HepG2 (cell line): ENCODE data around the gene UPF3A. TPM values are rescaled to one million over a fixed set of nuclear protein-coding genes. Genes with fewer than 3 reads are reported as not detected.

Experiments used
- BRCA1 ChIP-seq: sonication (generic); formaldehyde crosslinking; IDR thresholded peaks from 2 replicates; pipeline ENCODE4 v1.4.0; 2020; ENCODE audit warnings: missing genetic modification reagents
- GATAD1 ChIP-seq: IDR thresholded peaks from 2 replicates; pipeline ENCODE4 v1.6.1; 2016; ENCODE audit warnings: missing genetic modification reagents, missing compliant biosample characterization
- GATAD2A ChIP-seq: IDR thresholded peaks from 2 replicates; pipeline ENCODE4 v1.6.1; 2016
- MAF1 ChIP-seq: sonication (generic); formaldehyde crosslinking; IDR thresholded peaks from 2 replicates; pipeline ENCODE4 v1.5.0; 2020; ENCODE audit warnings: missing genetic modification reagents, borderline replicate concordance
- NR2F2 ChIP-seq: IDR thresholded peaks from 2 replicates; pipeline ENCODE4 v1.6.1; 2012; ENCODE audit warnings: low read depth, inconsistent platforms, borderline replicate concordance
- PITX1 ChIP-seq: sonication (generic); formaldehyde crosslinking; IDR thresholded peaks from 2 replicates; pipeline ENCODE4 v1.5.1; 2020; ENCODE audit warnings: mild to moderate bottlenecking, missing genetic modification reagents
- POGZ ChIP-seq: sonication (generic); formaldehyde crosslinking; IDR thresholded peaks from 2 replicates; pipeline ENCODE4 v1.4.0; 2020; ENCODE audit warnings: mild to moderate bottlenecking, missing genetic modification reagents
- PTBP1 ChIP-seq: fragments of 200-400 bp; formaldehyde crosslinking; IDR thresholded peaks from 2 replicates; pipeline ENCODE4 v1.6.1; 2018; ENCODE audit warnings: low read length, low read depth; ENCODE audit not compliant: poor library complexity, severe bottlenecking
- RCOR2 ChIP-seq: IDR thresholded peaks from 2 replicates; pipeline ENCODE4 v1.6.1; 2016; ENCODE audit warnings: missing biosample characterization, missing genetic modification reagents
- SIN3A ChIP-seq: IDR thresholded peaks from 2 replicates; pipeline ENCODE4 v1.6.1; 2011; ENCODE audit warnings: low read depth, mild to moderate bottlenecking, control low read depth, low read length, borderline replicate concordance
- ZNF138 ChIP-seq: sonication (generic); formaldehyde crosslinking; IDR thresholded peaks from 2 replicates; pipeline ENCODE4 v1.5.0; 2020; ENCODE audit warnings: mild to moderate bottlenecking, low read depth, missing genetic modification reagents
- ZNF713 ChIP-seq: sonication (generic); formaldehyde crosslinking; IDR thresholded peaks from 2 replicates; pipeline ENCODE4 v1.4.0; 2020; ENCODE audit warnings: mild to moderate bottlenecking, missing genetic modification reagents
- ZNF775 ChIP-seq: sonication (generic); formaldehyde crosslinking; IDR thresholded peaks from 2 replicates; pipeline ENCODE4 v1.4.0; 2020; ENCODE audit warnings: missing genetic modification reagents, mild to moderate bottlenecking, moderate library complexity, borderline replicate concordance
- polyA plus RNA-seq, 8 experiments: library from polyadenylated mRNA; depleted of rRNA in 3 of 8; stranded (reverse) in 7 of 8; unstranded in 1 of 8; fragments of >200 nt; fragmentation: Illumina TruSeq in 4 of 8; extraction: Trizol in 4 of 8; gene quantifications; 2 replicates each; pipeline versions ENCODE4 v1.2.1 to v1.2.3, GENCODE V29; 2011 to 2016; ENCODE audit warnings: low read depth in 4 of 8, missing spikeins in 1 of 8, mixed read lengths in 1 of 8; ENCODE audit not compliant: insufficient read depth in 1 of 8
- total RNA-seq, 5 experiments: library from RNA; depleted of rRNA; stranded (reverse); fragments of >200 nt; fragmentation: Illumina TruSeq; extraction: Trizol; gene quantifications; 2 replicates each; pipeline ENCODE4 v1.2.3, GENCODE V29; 2016; ENCODE audit warnings: low read depth in 1 of 5
- TF ChIP-seq, protein P1 (sequence below): sonication (generic); formaldehyde crosslinking; IDR thresholded peaks from 2 replicates; pipeline ENCODE4 v1.4.0; 2020; ENCODE audit warnings: missing genetic modification reagents
- TF ChIP-seq, protein P2 (sequence below): sonication (generic); formaldehyde crosslinking; IDR thresholded peaks from 2 replicates; pipeline ENCODE4 v1.4.0; 2020; ENCODE audit warnings: missing genetic modification reagents
- TF ChIP-seq, protein P3 (sequence below): fragments of 450-650 bp; IDR thresholded peaks from 2 replicates; pipeline ENCODE4 v1.6.1; 2017; ENCODE audit warnings: mild to moderate bottlenecking
- TF ChIP-seq, protein P4 (sequence below): sonication (generic); formaldehyde crosslinking; IDR thresholded peaks from 2 replicates; pipeline ENCODE4 v1.8.1; 2023; ENCODE audit warnings: mild to moderate bottlenecking, missing genetic modification reagents

Gene UPF3A
- total and polyA plus RNA-seq, 2 of the 13 experiments (the other 11 are each of a cell fraction or from before 2014, with no cell fraction given) = 60.2 to 63.8 TPM

DNA sequence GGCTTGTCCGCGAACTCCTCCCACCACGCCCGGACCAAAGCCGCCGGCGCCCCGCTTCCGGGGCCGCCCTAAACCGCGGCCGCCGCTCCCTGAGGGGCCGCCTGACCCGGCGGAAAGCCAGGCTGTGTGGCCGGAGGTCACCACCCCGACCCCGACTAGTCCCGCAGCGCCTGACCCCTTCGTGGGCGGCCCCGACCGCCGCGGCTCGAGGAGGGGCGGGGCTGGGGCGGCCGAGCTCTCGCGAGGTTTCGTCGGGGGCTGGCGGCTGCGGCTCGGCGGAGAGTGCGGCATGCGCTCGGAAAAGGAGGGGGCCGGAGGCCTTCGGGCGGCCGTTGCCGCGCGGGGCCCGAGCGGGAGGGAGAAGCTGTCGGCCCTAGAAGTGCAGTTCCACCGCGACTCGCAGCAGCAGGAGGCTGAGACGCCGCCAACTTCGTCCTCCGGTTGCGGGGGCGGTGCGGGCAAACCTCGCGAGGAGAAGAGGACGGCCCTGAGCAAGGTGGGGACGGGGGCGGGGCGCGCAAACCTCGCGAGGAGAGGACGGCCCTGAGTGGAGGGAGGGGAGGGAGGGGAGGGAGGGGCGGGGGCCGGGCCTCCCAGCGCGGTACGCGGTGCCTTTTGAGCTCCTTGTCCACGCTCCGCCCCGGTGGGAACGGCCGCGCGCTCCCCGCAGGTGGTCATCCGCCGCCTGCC, at the start of gene UPF3A (continued):
- no peak for TF ChIP-seq ZNF713 (CRISPR knock-in tag)
- TF ChIP-seq MAF1 = peak; percentile 10; the same call in 1 of the 2 replicates
- TF ChIP-seq, protein P1, sequence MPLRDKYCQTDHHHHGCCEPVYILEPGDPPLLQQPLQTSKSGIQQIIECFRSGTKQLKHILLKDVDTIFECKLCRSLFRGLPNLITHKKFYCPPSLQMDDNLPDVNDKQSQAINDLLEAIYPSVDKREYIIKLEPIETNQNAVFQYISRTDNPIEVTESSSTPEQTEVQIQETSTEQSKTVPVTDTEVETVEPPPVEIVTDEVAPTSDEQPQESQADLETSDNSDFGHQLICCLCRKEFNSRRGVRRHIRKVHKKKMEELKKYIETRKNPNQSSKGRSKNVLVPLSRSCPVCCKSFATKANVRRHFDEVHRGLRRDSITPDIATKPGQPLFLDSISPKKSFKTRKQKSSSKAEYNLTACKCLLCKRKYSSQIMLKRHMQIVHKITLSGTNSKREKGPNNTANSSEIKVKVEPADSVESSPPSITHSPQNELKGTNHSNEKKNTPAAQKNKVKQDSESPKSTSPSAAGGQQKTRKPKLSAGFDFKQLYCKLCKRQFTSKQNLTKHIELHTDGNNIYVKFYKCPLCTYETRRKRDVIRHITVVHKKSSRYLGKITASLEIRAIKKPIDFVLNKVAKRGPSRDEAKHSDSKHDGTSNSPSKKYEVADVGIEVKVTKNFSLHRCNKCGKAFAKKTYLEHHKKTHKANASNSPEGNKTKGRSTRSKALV (CRISPR knock-in tag) = no peak
- peak; percentile 46; the same call in 1 of the 2 replicates for TF ChIP-seq GATAD1 (CRISPR knock-in tag)
- TF ChIP-seq NR2F2 = peak; percentile 74; the same call in 1 of the 2 replicates
- no peak; the same call in 1 of the 2 replicates for TF ChIP-seq RCOR2 (CRISPR knock-in tag)
- no peak; the same call in 1 of the 2 replicates for TF ChIP-seq SIN3A
- no peak; the same call in 1 of the 2 replicates for TF ChIP-seq PITX1
- TF ChIP-seq, protein P2, sequence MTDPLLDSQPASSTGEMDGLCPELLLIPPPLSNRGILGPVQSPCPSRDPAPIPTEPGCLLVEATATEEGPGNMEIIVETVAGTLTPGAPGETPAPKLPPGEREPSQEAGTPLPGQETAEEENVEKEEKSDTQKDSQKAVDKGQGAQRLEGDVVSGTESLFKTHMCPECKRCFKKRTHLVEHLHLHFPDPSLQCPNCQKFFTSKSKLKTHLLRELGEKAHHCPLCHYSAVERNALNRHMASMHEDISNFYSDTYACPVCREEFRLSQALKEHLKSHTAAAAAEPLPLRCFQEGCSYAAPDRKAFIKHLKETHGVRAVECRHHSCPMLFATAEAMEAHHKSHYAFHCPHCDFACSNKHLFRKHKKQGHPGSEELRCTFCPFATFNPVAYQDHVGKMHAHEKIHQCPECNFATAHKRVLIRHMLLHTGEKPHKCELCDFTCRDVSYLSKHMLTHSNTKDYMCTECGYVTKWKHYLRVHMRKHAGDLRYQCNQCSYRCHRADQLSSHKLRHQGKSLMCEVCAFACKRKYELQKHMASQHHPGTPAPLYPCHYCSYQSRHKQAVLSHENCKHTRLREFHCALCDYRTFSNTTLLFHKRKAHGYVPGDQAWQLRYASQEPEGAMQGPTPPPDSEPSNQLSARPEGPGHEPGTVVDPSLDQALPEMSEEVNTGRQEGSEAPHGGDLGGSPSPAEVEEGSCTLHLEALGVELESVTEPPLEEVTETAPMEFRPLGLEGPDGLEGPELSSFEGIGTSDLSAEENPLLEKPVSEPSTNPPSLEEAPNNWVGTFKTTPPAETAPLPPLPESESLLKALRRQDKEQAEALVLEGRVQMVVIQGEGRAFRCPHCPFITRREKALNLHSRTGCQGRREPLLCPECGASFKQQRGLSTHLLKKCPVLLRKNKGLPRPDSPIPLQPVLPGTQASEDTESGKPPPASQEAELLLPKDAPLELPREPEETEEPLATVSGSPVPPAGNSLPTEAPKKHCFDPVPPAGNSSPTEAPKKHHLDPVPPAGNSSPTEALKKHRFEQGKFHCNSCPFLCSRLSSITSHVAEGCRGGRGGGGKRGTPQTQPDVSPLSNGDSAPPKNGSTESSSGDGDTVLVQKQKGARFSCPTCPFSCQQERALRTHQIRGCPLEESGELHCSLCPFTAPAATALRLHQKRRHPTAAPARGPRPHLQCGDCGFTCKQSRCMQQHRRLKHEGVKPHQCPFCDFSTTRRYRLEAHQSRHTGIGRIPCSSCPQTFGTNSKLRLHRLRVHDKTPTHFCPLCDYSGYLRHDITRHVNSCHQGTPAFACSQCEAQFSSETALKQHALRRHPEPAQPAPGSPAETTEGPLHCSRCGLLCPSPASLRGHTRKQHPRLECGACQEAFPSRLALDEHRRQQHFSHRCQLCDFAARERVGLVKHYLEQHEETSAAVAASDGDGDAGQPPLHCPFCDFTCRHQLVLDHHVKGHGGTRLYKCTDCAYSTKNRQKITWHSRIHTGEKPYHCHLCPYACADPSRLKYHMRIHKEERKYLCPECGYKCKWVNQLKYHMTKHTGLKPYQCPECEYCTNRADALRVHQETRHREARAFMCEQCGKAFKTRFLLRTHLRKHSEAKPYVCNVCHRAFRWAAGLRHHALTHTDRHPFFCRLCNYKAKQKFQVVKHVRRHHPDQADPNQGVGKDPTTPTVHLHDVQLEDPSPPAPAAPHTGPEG = 0 out of 2 replicates have a peak, but pooled peaks have one; percentile 22
- TF ChIP-seq ZNF138 (CRISPR knock-in tag) = 0 out of 2 replicates have a peak, but pooled peaks have one; percentile 53
- TF ChIP-seq ZNF775 (CRISPR knock-in tag) = no peak
- TF ChIP-seq, protein P3, sequence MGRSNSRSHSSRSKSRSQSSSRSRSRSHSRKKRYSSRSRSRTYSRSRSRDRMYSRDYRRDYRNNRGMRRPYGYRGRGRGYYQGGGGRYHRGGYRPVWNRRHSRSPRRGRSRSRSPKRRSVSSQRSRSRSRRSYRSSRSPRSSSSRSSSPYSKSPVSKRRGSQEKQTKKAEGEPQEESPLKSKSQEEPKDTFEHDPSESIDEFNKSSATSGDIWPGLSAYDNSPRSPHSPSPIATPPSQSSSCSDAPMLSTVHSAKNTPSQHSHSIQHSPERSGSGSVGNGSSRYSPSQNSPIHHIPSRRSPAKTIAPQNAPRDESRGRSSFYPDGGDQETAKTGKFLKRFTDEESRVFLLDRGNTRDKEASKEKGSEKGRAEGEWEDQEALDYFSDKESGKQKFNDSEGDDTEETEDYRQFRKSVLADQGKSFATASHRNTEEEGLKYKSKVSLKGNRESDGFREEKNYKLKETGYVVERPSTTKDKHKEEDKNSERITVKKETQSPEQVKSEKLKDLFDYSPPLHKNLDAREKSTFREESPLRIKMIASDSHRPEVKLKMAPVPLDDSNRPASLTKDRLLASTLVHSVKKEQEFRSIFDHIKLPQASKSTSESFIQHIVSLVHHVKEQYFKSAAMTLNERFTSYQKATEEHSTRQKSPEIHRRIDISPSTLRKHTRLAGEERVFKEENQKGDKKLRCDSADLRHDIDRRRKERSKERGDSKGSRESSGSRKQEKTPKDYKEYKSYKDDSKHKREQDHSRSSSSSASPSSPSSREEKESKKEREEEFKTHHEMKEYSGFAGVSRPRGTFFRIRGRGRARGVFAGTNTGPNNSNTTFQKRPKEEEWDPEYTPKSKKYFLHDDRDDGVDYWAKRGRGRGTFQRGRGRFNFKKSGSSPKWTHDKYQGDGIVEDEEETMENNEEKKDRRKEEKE = no peak
- TF ChIP-seq PTBP1 = no peak
- TF ChIP-seq, protein P4, sequence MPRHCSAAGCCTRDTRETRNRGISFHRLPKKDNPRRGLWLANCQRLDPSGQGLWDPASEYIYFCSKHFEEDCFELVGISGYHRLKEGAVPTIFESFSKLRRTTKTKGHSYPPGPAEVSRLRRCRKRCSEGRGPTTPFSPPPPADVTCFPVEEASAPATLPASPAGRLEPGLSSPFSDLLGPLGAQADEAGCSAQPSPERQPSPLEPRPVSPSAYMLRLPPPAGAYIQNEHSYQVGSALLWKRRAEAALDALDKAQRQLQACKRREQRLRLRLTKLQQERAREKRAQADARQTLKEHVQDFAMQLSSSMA (CRISPR knock-in tag) = peak; percentile 76; the same call in 1 of the 2 replicates
- TF ChIP-seq GATAD2A (CRISPR knock-in tag) = peak; percentile 41; the same call in 1 of the 2 replicates
- no peak for TF ChIP-seq BRCA1 (CRISPR knock-in tag)
- TF ChIP-seq POGZ (CRISPR knock-in tag) = no peak; the same call in 1 of the 2 replicates
